ENCODE data around the gene SNRPB2.

SNRPB2 gene

GRCh38 chr20:16740365-16741072, 10.7 kb downstream of the SNRPB2 start:
- DNase-seq, result no peak

GRCh38 chr20:16744178-16744807, 14.5 kb downstream of the SNRPB2 start:
- DNase-seq, result no peak

GRCh38 chr20:16745204-16745603, 15.4 kb downstream of the SNRPB2 start:
- DNase-seq, result no peak

- no peak for DNase-seq
Observed at GRCh38 chr20:16747291-16747811, 17.5 kb downstream of the SNRPB2 start.

- no peak for DNase-seq
Observed at GRCh38 chr20:16748308-16748900, 18.6 kb downstream of the SNRPB2 start, which contains the start of gene OTOR. Gene OTOR, plus strand, starts transcription at chr20:16748358. Its CDS starts 44 bp downstream, at chr20:16748402.

GRCh38 chr20:16749573-16749972, 19.7 kb downstream of the SNRPB2 start:
- DNase-seq, result no peak

- no peak for DNase-seq
Observed at GRCh38 chr20:16752082-16752481, 22.3 kb downstream of the SNRPB2 start.

- no peak for DNase-seq
Observed at GRCh38 chr20:16752901-16753300, 23.1 kb downstream of the SNRPB2 start.

- no peak for DNase-seq
Observed at GRCh38 chr20:16758454-16759180, 28.8 kb downstream of the SNRPB2 start.

GRCh38 chr20:16759181-16759563, 29.3 kb downstream of the SNRPB2 start:
- DNase-seq, result no peak

GRCh38 chr20:16760431-16761304, 30.8 kb downstream of the SNRPB2 start:
- no peak for DNase-seq

- peak; percentile 71 for DNase-seq
Observed at GRCh38 chr20:16761305-16761829, 31.5 kb downstream of the SNRPB2 start.

- DNase-seq, result no peak
Observed at GRCh38 chr20:16764560-16764959, 34.7 kb downstream of the SNRPB2 start.

- no peak for DNase-seq
Observed at GRCh38 chr20:16771213-16771612, 41.4 kb downstream of the SNRPB2 start.

GRCh38 chr20:16775961-16776360, 46.1 kb downstream of the SNRPB2 start:
- no peak for DNase-seq

- DNase-seq, result no peak
Observed at GRCh38 chr20:16777126-16777525, 47.3 kb downstream of the SNRPB2 start.

GRCh38 chr20:16778159-16778558, 48.3 kb downstream of the SNRPB2 start:
- DNase-seq, result no peak

GRCh38 chr20:16781496-16781895, 51.7 kb downstream of the SNRPB2 start:
- no peak for DNase-seq

- no peak for DNase-seq
Observed at GRCh38 chr20:16785226-16785625, 55.4 kb downstream of the SNRPB2 start.

Data from activated effector memory CD4-positive, alpha-beta T cell treated with anti-CD3 and anti-CD28 coated beads, Interleukin-2, amount 50 U/mL, for 16 hours (primary cell).